Measurements from ENCODE around the gene SLC6A3. TPM values are rescaled to one million over a fixed set of nuclear protein-coding genes. Genes with fewer than 3 reads are reported as not detected.

The SLC6A3 gene
- total and polyA plus RNA-seq, 2 of the 13 experiments (the other 11 are each of a cell fraction or from before 2014, with no cell fraction given): 0.01 TPM; not detected in 1

GRCh38 chr5:1344975-1345838 lies 100.0 kb downstream of the SLC6A3 start, which contains the start of gene CLPTM1L (continued):
- peak; percentile 26; the same call in 1 of the 2 replicates for TF ChIP-seq PAXIP1 (CRISPR knock-in tag; conservative IDR thresholded peaks at IDR 0.05)
- TF ChIP-seq ZBTB7A (CRISPR knock-in tag; IDR thresholded peaks at IDR 0.05): peak; percentile 45; the same call in 1 of the 2 replicates
- peak; percentile 91 for TF ChIP-seq CREB1 (IDR thresholded peaks at IDR 0.05)
- peak; percentile 89 for TF ChIP-seq CREB1 (CRISPR knock-in tag; IDR thresholded peaks at IDR 0.05)
- TF ChIP-seq KDM6A (CRISPR knock-in tag; IDR thresholded peaks at IDR 0.05; ENCODE audit: low read depth): 0 out of 2 replicates have a peak, but pooled peaks have one; percentile 15
- peak; percentile 43; the same call in 1 of the 2 replicates for TF ChIP-seq NCOR1 (IDR thresholded peaks at IDR 0.05; ENCODE audit: borderline replicate concordance, low read length)
- TF ChIP-seq RXRA (CRISPR knock-in tag; IDR thresholded peaks at IDR 0.05): peak; percentile 70
- no peak for TF ChIP-seq SOX5 (CRISPR knock-in tag; IDR thresholded peaks at IDR 0.05; ENCODE audit: borderline replicate concordance)
- no peak for TF ChIP-seq HOXA7 (CRISPR knock-in tag; IDR thresholded peaks at IDR 0.05)
- TF ChIP-seq HBP1 (CRISPR knock-in tag; IDR thresholded peaks at IDR 0.05; ENCODE audit: low read depth): no peak
- peak; percentile 37; the same call in 1 of the 2 replicates for TF ChIP-seq RFXAP (CRISPR knock-in tag; IDR thresholded peaks at IDR 0.05; ENCODE audit: borderline replicate concordance)
- 0 out of 2 replicates have a peak, but pooled peaks have one; percentile 61 for TF ChIP-seq TOPORS (CRISPR knock-in tag; IDR thresholded peaks at IDR 0.05)
- TF ChIP-seq ZHX1 (CRISPR knock-in tag; IDR thresholded peaks at IDR 0.05; ENCODE audit: low read depth): 0 out of 2 replicates have a peak, but pooled peaks have one; percentile 34
- TF ChIP-seq TRAFD1 (CRISPR knock-in tag; IDR thresholded peaks at IDR 0.05; ENCODE audit: borderline replicate concordance): no peak
- no peak for TF ChIP-seq MBD4 (IDR thresholded peaks at IDR 0.05; ENCODE audit: borderline replicate concordance, low read length)
- TF ChIP-seq MIER3 (CRISPR knock-in tag; IDR thresholded peaks at IDR 0.05; ENCODE audit: borderline replicate concordance): no peak
- peak; percentile 10; the same call in 1 of the 2 replicates for TF ChIP-seq ZFP90 (CRISPR knock-in tag; IDR thresholded peaks at IDR 0.05; ENCODE audit: borderline replicate concordance)
- TF ChIP-seq ARHGAP35 (CRISPR knock-in tag; IDR thresholded peaks at IDR 0.05; ENCODE audit: borderline replicate concordance): 0 out of 2 replicates have a peak, but pooled peaks have one; percentile 81
- peak; percentile 97 for TF ChIP-seq THAP11 (CRISPR knock-in tag; IDR thresholded peaks at IDR 0.05)
- TF ChIP-seq FOXM1 (CRISPR knock-in tag; IDR thresholded peaks at IDR 0.05): no peak
